DOHH2 (cell line): ENCODE data around the gene IMMP2L.
"Not testable (repeated sequence)": the region's sequence is repeated elsewhere in the genome, so short reads cannot be mapped to it uniquely, and the experiment has no call there.

ENCODE experiments used
- H3F3A ChIP-seq: fragments of 200-600 bp; sonication (generic), shearing (Covaris generic); 2 replicates; pipeline ENCODE4 v1.6.0; 2016; ENCODE audit warnings: antibody characterized with exemption, mild to moderate bottlenecking; ENCODE audit not compliant: control insufficient read depth, insufficient read depth
- H3K27ac ChIP-seq: fragments of 200-600 bp; sonication (generic); 2 replicates; pipeline ENCODE4 v1.5.1; 2014; ENCODE audit warnings: low read depth, mild to moderate bottlenecking, low read length, moderate library complexity
- H3K27me3 ChIP-seq: fragments of 200-600 bp; sonication (generic); 2 replicates; pipeline ENCODE4 v1.6.1; 2014; ENCODE audit warnings: mild to moderate bottlenecking, low read length, mixed read lengths; ENCODE audit not compliant: control insufficient read depth
- H3K36me3 ChIP-seq: fragments of 200-600 bp; sonication (generic); 2 replicates; pipeline ENCODE4 v1.6.1; 2014; ENCODE audit warnings: mild to moderate bottlenecking, low read length, moderate library complexity, mixed read lengths; ENCODE audit not compliant: control insufficient read depth
- H3K4me1 ChIP-seq: fragments of 200-600 bp; sonication (generic); 2 replicates; pipeline ENCODE4 v1.6.1; 2014; ENCODE audit warnings: mild to moderate bottlenecking, low read length, mixed read lengths; ENCODE audit not compliant: control insufficient read depth
- H3K4me2 ChIP-seq: fragments of 200-600 bp; sonication (generic); 2 replicates; pipeline ENCODE4 v1.6.0; 2014; ENCODE audit warnings: mild to moderate bottlenecking, low read length, moderate library complexity
- H3K4me3 ChIP-seq: fragments of 200-600 bp; sonication (generic); 2 replicates; pipeline ENCODE4 v1.5.1; 2014; ENCODE audit warnings: mild to moderate bottlenecking, low read length, mixed read lengths
- H3K79me2 ChIP-seq: fragments of 200-600 bp; sonication (generic); 2 replicates; pipeline ENCODE4 v1.6.1; 2014; ENCODE audit warnings: mild to moderate bottlenecking, low read length, mixed read lengths; ENCODE audit not compliant: control insufficient read depth
- H3K9me2 ChIP-seq: fragments of 200-600 bp; sonication (generic); replicated peaks from 2 replicates; pipeline ENCODE4 v1.6.1; 2014; ENCODE audit warnings: mild to moderate bottlenecking, low read length, mixed read lengths; ENCODE audit not compliant: control insufficient read depth
- H3K9me3 ChIP-seq: fragments of 200-600 bp; sonication (generic); 2 replicates; pipeline ENCODE4 v1.6.1; 2014; ENCODE audit warnings: antibody characterized with exemption, low read length, mixed read lengths; ENCODE audit not compliant: control insufficient read depth, insufficient read depth
- H4K20me1 ChIP-seq: fragments of 200-600 bp; sonication (generic); 2 replicates; pipeline ENCODE4 v1.6.0; 2014; ENCODE audit warnings: low read depth, mild to moderate bottlenecking, antibody characterized with exemption, low read length, moderate library complexity; ENCODE audit not compliant: control insufficient read depth, insufficient read depth
- EZH2phosphoT487 ChIP-seq: fragments of 200-600 bp; sonication (generic); IDR thresholded peaks from 2 replicates; pipeline ENCODE4 v1.6.1; 2017; ENCODE audit warnings: borderline replicate concordance, mild to moderate bottlenecking, antibody characterized with exemption, low read length, moderate library complexity, mixed read lengths
- TF ChIP-seq, protein P1 (sequence below): fragments of 200-600 bp; sonication (generic); IDR thresholded peaks from one replicate; pipeline ENCODE4 v1.5.1; 2014; ENCODE audit warnings: antibody characterized with exemption, mild to moderate bottlenecking, low read depth, low read length; ENCODE audit not compliant: poor library complexity, severe bottlenecking

The IMMP2L gene

DNA sequence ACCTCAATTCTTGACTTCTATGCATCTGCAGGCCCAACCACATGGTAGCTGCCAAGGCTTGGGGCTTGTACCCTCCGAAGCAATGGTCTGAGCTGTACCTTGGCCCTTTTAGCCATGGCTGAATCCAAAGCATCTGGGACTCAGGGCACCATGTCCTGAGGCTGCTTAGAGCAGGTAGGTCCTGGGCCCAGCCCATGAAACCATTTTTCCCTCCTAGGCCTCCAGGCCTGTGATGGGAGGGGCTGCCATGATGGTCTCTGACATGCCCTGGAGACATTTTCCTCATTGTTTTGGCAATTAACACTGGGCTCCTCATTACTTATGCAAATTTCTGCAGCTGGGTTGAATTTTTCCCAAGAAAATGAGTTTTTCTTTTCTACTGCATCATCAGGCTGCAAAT, 889.1 kb downstream of the IMMP2L start:
- Histone ChIP-seq H3K4me2 (no peak overlapping the region), H3K27ac (no peak overlapping the region), H3K4me1 (no peaks in the 10 kb centered on the region), H4K20me1 (no peaks in the 10 kb centered on the region), H3K4me3 (no peak overlapping the region), H3K36me3 (no peaks in the 10 kb centered on the region), H3K27me3 (no peaks in the 10 kb centered on the region), H3K9me3 (peaks cover 10% of the 10 kb centered on the region; the same call in 1 of the 2 replicates), H3K9me2 (no peaks in the 10 kb centered on the region), H3K79me2 (no peaks in the 10 kb centered on the region), H3F3A (no peaks in the 10 kb centered on the region)
- no peak for TF ChIP-seq EZH2phosphoT487
- TF ChIP-seq, protein P1, sequence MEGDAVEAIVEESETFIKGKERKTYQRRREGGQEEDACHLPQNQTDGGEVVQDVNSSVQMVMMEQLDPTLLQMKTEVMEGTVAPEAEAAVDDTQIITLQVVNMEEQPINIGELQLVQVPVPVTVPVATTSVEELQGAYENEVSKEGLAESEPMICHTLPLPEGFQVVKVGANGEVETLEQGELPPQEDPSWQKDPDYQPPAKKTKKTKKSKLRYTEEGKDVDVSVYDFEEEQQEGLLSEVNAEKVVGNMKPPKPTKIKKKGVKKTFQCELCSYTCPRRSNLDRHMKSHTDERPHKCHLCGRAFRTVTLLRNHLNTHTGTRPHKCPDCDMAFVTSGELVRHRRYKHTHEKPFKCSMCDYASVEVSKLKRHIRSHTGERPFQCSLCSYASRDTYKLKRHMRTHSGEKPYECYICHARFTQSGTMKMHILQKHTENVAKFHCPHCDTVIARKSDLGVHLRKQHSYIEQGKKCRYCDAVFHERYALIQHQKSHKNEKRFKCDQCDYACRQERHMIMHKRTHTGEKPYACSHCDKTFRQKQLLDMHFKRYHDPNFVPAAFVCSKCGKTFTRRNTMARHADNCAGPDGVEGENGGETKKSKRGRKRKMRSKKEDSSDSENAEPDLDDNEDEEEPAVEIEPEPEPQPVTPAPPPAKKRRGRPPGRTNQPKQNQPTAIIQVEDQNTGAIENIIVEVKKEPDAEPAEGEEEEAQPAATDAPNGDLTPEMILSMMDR = no peak

- H3K79me2 ChIP-seq = no peaks in the 10 kb centered on the region
- no peaks in the 10 kb centered on the region for H4K20me1 ChIP-seq
- no peaks in the 10 kb centered on the region for H3K36me3 ChIP-seq
- no peak overlapping the region for H3K4me2 ChIP-seq
- TF ChIP-seq, protein P1 = no peak
- TF ChIP-seq EZH2phosphoT487 = no peak
- no peaks in the 10 kb centered on the region for H3K4me1 ChIP-seq
- H3K27me3 ChIP-seq = no peaks in the 10 kb centered on the region
- peaks cover 10% of the 10 kb centered on the region; the same call in 1 of the 2 replicates for H3K9me3 ChIP-seq
- H3K27ac ChIP-seq = no peak overlapping the region
- no peaks in the 10 kb centered on the region for H3K9me2 ChIP-seq
- no peaks in the 10 kb centered on the region for H3F3A ChIP-seq
- H3K4me3 ChIP-seq = no peak overlapping the region
These were observed 892.9 kb downstream of the IMMP2L start for GRCh38 chr7:110669410-110669809.

DNA sequence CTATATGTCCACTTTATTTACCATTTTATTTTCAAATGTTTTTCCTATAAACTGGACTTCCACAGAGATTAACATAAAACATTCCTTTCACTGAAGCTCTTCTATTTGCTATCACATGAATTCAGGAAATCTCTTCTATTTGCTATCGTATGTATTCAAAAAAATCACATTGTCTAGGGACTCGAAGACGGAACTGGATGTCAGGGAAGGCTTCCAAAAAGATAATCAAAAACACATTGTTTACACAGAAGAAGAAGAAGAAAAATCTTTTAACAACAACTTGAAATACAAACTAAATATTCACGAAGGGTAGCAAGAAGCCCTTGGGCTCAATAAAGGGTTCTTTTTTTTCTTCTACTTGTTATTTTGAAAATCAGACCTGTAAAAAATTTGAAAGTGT, 897.5 kb downstream of the IMMP2L start:
- Histone ChIP-seq H3K27ac (no peak overlapping the region), H3K4me1 (no peaks in the 10 kb centered on the region), H3K79me2 (no peaks in the 10 kb centered on the region), H3K27me3 (no peaks in the 10 kb centered on the region), H4K20me1 (no peaks in the 10 kb centered on the region), H3K9me2 (no peaks in the 10 kb centered on the region), H3K4me3 (no peak overlapping the region), H3K4me2 (no peak overlapping the region), H3K36me3 (no peaks in the 10 kb centered on the region), H3K9me3 (no peaks in the 10 kb centered on the region), H3F3A (no peaks in the 10 kb centered on the region)
- no peak for TF ChIP-seq EZH2phosphoT487
- TF ChIP-seq, protein P1 = no peak

DNA sequence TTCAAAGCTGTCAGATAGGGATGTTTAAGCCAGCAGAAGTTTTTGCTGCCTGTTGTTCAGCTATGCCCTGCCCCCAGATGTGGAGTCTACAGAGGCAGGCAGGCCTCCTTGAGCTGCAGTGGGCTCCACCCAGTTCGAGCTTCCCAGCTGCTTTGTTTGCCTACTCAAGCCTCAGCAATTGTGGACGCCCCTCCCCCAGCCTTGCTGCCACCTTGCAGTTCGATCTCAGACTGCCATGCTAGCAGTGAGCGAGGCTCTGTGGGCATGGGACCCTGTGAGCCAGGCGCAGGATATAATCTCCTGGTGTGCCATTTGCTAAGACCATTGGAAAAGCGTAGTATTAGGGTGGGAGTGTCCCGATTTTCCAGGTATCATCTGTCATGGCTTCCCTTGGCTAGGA, 901.7 kb downstream of the IMMP2L start:
- not testable (repeated sequence) for H3K36me3 ChIP-seq, H3F3A ChIP-seq, H3K27ac ChIP-seq, H3K9me3 ChIP-seq, H3K27me3 ChIP-seq, H3K9me2 ChIP-seq, H4K20me1 ChIP-seq, H3K4me2 ChIP-seq, H3K4me1 ChIP-seq, H3K4me3 ChIP-seq, H3K79me2 ChIP-seq
